NCI-H1436 (cell line): ENCODE measurements around the gene EXOC1.
"Not testable (repeated sequence)": the region's sequence is repeated elsewhere in the genome, so short reads cannot be mapped to it uniquely, and the experiment has no call there.

Experiments used
- DNase-seq: peaks from one replicate; lab custom pipeline; 2025; lab: John Stamatoyannopoulos, UW

Gene EXOC1

GRCh38 chr4:55906323-55906722, 52.9 kb downstream of the EXOC1 start:
- DNase-seq: no peak

DNA sequence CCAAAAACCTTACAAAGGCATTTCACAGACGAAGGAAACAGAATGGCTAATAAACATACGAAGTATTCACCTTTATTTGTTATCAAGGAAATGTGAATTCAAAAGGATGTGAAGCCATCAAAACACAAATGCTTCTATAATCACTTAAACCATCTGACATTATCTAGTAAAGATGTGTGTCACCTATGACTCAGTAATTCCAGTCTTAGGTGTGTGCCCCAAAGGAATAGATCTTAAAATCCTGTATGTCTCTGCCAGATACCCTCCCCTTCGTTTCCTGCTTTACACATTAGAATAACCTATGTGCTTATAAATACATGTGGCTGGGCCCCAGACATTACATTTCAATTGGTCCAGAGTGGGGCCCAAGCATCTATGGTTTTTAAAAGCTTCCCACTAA, 53.5 kb downstream of the EXOC1 start:
- DNase-seq: no peak

DNA sequence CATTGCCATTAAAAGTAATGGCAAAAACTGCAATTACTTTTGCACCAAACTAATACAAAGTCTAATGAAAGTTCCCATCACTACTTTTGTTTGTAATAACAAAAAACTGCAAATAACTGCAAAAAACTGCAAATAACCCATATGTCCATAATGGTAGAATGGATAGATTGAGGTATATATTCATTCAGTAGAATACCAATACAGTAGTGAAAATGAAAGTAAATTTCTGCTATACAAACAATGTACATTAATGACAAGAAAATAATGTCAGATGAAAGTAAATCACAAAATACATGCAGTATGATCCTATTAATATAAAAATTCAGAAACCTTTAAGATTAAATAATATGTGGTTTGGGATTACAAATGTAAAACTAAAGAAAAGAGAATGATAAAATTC, 54.0 kb downstream of the EXOC1 start:
- DNase-seq: no peak

- DNase-seq: no peak
These were observed 56.7 kb downstream of the EXOC1 start for GRCh38 chr4:55910140-55910539.

- no peak for DNase-seq
These were observed 58.8 kb downstream of the EXOC1 start for GRCh38 chr4:55912249-55912648.

DNA sequence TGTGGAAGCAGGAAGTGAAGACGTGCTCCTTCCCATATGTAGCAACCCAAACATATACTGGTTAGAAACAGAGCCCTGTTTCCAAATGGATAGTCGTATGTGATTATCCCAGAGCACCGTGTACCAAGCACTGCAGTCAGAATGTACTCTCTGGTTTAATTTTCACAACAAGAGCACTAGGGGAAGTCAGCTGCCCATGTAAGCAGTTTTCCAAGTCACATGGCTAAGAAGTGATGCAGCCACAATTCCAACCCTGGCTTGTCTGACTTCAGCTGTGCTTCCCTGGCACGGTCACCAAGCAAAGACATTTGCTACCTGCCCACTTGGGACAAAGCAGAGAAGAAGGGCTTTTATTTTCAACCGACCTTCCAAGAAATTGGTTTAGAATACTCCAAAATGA, 67.1 kb downstream of the EXOC1 start:
- DNase-seq: no peak

- DNase-seq: no peak
These were observed 67.6 kb downstream of the EXOC1 start for GRCh38 chr4:55921093-55921492.

GRCh38 chr4:55925241-55925640, 71.8 kb downstream of the EXOC1 start:
- no peak for DNase-seq

GRCh38 chr4:55926610-55927009, 73.2 kb downstream of the EXOC1 start:
- no peak for DNase-seq

DNA sequence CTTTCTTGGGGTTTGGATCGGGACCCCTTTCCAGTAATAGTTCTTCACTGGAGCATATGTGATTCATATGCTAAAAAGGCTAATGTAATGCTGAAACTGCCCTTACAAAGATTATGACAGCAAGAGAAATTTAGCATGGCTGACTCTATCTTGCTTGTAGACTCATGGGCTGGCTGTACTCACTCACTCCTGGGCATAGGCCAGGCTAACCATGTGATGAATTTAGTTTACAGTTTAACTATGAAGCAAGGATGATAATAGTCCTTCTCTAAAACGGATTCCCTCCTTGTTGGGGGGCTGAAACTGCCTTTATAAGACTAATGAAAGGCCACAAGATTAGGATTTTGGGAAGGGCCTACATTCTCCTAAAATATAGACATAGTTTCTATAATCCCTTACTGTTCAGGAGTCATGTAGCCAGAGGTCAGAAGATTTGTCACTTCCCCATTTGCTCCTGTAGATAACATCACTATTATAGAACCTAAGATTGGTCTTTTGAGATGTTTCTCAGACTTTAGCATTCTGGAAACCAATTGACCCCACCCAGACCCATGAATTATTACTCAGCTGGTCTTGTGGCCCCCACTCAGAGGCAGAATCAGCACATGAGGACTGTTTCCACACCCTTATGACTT, 74.5 kb downstream of the EXOC1 start:
- no peak for DNase-seq

GRCh38 chr4:55928846-55929245, 75.4 kb downstream of the EXOC1 start:
- DNase-seq: no peak

- no peak for DNase-seq
These were observed 77.6 kb downstream of the EXOC1 start for GRCh38 chr4:55931043-55931442.

DNA sequence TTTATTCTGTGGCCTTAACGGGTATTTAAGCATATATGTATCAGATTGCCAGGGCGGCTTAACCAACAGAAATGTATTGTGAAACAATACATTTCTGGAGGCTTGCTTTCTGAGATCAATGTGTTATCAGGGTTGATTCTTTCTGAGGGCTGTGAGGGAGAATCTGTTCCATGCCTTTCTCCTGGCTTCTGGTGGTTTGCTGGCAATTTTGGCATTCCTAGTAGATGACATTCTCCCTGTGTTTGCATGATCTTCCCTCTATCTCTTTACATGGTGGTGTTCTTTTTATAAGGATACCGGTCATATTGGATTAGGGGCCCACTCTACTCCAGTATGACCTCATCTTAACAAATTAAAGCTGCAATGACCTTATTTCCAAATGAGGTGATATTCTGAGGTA, 78.4 kb downstream of the EXOC1 start:
- no peak for DNase-seq

GRCh38 chr4:55932511-55932910, 79.1 kb downstream of the EXOC1 start:
- DNase-seq: no peak

DNA sequence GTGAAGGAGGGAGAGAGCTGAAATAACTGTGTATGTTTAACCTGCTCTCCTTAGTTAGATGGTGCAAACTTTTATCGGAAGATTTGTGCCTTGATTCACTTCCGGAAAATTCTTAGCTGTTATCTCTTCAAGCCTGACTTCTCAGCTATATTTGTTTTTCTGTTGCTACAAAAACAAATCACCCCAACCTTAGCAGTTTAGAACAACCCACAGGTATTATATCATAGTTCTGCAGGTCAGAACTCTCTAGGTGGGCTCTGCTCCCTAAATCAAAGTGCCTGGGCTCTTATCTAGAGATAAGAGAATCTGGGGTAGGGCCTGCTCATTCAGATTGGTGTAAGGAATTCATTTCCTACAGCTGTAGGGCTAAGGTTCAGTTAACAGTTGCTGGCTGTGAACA, 80.2 kb downstream of the EXOC1 start:
- no peak for DNase-seq

DNA sequence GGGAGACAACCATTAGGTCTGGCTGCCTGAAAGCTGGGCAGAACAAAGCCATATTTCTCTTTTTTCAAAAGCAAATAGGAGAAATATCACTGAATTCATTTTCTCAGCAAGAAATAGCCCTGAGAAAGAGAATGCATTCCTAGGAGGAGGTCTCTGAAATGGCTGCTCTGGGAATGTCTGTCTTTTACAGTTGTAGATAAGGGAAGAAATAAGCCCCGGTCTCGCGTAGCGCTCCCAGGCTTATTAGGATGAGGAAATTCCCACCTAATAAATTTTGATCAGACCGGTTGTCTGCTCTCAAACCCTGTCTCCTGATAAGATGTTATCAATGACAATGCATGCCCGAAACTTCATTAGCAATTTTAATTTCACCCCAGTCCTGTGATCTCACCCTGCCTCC, 82.5 kb downstream of the EXOC1 start:
- not testable (repeated sequence) for DNase-seq

DNA sequence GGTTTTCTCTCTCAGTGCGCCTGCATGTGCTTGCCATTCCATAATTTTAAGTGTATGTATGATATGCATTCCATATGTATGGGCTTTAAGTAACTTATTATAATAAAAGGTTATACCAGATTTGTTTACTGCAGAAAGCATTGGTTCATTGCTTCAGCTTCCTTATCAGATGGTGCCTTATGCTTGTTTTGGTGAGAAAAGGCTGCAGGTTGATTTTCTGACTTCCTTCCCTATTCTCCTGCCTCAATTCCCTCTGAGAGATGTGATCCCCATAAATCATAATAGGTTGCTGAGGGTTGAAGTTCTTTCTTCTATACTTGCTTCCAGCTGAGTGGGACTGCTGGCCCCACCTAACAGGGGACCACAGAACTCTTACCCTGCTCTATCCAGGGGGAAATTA, 85.0 kb downstream of the EXOC1 start:
- no peak for DNase-seq

DNA sequence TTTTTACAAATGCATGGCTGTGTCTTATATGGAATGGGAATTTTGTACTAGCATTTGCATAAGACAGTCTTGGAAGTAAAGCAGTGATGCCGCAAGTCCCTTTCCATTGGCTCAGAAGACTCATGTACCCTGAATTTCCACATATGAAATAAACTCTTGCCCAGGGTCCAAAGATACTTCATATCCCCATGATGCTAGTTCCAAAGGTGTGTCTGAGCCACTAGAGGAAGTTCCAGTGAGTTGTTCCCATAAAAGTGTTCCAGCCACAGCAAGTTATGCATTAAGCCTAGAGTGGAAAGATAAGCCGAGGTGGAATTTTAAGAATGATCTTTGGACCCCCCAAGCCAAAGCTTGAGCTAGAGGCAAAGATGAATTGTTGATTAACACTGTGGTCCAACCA, 86.0 kb downstream of the EXOC1 start:
- DNase-seq: no peak

- DNase-seq: no peak
These were observed 88.5 kb downstream of the EXOC1 start for GRCh38 chr4:55941881-55942396.

- DNase-seq: no peak
These were observed 93.9 kb downstream of the EXOC1 start for GRCh38 chr4:55947254-55947882.

DNA sequence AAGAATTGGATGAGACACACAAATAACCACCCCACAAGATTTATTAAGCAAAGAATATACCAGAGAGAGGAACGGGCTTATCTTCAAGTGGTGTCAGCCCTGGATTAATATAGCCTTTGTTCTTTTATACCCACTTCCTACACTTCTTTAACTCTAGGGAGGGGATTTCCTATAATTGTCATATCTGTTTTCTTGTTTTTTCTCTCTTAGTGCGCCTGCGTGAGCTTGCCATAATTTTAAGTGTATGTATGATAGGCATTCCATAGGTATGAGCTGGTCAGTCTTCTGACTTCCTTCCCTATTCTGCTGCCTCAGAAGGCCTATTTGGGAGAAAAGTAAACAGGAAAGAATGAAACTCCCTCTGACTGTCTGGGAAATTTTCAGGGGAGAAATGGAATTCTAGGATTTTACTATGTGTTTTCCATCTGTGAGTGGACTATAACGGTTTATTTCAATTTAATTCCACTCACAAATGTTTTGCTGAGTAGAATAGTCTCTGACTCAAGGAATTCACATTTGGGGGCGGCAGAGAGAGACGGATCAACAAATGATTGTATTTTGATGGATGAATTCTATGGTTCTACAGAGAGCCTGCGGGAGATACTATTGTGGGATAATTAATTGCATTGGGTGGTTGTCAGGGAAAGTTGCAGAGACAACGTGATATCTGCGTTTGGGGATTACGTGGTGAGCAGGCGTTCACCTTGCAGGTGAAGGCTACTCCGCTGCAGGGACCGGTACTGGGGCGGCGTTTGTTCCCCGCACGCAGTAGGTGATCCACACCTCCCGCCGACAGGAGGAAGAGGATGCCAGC, 94.7 kb downstream of the EXOC1 start:
- DNase-seq: no peak

DNA sequence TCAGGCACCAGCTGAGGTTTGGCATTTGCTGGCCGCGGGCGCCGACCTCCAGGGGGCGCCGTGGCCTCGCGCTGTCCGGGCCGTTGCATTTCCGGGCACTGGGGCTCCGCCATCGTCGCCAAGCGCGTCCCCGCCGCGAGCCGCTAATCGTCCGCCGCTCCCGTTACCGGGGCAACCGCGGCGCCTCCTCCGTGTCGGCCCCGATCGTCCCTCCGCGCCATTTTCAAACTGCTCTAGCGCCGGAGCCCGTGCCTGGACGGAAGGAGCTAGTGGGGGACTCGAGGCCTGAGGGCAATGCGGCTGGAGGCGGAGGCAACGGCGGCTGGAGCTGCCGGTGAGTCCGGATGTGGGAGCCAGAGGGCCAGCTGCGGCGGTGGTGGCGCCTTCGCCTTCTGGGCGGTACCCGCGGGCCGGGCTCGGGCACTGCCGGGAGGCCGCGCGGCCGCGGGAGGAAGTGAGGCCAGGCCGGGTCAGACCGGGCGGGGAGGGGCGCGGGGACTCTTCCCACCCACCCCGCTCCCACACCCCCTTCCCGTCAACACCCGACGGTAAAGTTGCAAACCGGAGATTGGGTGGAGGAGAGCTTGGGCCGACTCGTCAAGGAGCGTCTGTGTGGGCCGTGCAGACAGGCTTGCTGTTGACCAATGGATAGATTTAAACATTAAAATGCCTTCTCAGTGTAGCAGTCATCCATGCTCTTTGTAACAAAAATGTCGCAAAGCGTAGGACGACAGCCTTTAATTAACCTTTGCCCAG, 95.5 kb downstream of the EXOC1 start, which contains the start of gene CEP135:
CEP135 (plus strand) TSS at position 220 of the 756 bp plus-strand sequence. CDS start 3,186 bp downstream, outside the sequence.
- DNase-seq: peak; percentile 89
